Germinal center (tissue), 1 donor: ENCODE measurements around the gene KLHL42.
"Not testable (repeated sequence)": the region's sequence is repeated elsewhere in the genome, so short reads cannot be mapped to it uniquely, and the experiment has no call there.

Source experiments
- DNase-seq: peaks from one replicate; pipeline ENCODE4 v3.0.0; 2012; ENCODE audit warnings: mixed read lengths, low spot score

The KLHL42 gene

GRCh38 chr12:27817766-27818165 lies 37.7 kb downstream of the KLHL42 start:
- DNase-seq = no peak

DNA sequence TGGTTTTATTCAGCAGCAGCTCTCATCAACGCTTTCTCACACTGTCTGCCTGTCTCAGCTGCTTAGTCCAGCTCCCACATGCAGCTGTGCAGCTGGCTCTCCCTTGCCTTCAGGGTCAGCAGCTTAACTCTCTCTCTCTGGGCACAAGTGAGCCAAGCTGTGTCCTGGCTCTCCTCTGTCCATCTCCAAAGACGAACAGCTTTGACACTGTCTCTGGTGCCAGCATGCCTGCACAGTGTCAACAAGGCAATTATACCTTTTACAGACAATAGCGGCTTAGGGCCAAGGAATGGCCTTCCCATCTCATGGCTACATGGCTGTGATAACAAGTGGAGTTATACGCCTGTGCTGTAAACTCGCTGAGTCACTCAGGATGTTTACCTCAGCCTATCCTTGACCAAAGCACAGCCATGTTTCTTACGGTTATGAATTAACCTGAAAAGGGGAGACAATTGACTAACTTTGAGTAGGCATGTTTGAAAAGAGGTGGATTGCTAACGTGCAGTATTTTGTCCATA lies 38.4 kb downstream of the KLHL42 start:
- no peak for DNase-seq

- no peak for DNase-seq
Measured at GRCh38 chr12:27820564-27820963, 40.5 kb downstream of the KLHL42 start.

DNA sequence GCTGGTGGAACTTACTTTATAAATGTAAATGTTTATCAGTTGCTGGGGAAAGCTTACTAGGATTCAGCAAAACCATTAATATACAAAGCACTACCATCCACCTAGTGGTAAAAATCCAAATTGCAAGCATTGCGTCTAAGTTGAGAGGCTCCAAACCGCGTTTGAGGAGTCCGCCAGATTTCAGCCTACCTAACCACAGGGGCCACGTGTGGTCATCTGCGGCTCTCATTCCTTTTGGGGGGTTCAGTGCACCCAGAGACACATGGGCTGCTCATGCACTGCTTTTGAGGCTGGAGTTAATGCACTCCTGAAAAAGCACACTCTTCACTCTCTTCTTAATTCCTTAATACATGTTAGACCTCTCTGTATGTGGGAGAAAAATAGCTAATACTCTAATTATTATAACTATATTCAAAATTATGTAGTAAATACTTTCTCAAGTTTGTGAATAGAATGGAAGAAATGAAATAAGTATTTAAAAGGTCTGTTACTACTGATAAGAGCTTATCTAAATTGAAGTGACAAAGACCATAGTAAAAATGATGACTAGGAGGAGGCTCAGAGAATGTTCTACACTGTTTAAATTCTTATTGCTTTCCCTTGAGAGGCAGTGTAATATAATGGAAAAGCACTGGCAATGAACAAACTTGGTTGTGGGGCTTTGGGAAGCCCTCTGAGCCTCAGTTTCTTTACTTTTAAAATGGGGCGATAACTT lies 41.4 kb downstream of the KLHL42 start:
- peak; percentile 51 for DNase-seq

GRCh38 chr12:27822076-27822712 lies 42.2 kb downstream of the KLHL42 start:
- peak; percentile 66 for DNase-seq

DNA sequence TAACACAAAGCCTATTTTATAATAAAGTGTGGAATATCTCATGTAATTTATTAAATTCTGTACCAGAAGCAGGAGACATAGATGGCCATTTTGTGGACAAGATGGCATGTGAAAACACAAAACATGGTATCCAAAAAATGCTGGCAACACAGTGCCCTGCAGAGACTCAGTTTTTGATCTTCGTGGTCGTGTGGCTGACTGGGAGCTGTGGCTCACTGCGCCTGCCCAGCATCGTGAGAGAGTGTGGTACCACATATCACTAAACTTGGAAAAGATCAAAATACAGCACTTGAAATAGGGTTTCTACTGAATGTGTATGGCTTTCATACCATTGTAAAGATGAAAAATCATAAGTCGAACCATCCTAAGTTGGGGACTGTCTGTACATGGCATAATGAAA lies 43.0 kb downstream of the KLHL42 start:
- no peak for DNase-seq

- DNase-seq = peak; percentile 82
Measured at GRCh38 chr12:27824126-27824842, 44.3 kb downstream of the KLHL42 start.

DNA sequence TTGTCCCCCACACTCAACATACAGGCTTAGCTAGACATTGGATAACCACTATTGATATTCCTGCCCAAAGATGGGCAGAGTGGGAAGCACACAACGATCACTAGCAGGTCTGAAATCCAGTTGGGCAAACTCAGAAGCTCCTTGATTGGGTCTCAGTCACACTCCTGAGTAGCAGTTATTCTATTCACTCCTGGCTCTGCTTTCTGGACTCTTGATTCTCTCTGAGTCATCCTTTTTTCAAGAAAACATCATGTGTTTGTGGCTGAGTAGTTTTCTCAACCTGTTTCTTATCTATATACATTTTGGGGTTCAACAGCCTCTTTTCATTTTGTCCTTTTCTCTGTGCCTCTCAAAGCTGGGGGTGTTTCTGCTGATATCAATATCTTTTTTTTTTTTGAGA lies 46.0 kb downstream of the KLHL42 start:
- no peak for DNase-seq

- no peak for DNase-seq
Measured at GRCh38 chr12:27828196-27828595, 48.2 kb downstream of the KLHL42 start.

DNA sequence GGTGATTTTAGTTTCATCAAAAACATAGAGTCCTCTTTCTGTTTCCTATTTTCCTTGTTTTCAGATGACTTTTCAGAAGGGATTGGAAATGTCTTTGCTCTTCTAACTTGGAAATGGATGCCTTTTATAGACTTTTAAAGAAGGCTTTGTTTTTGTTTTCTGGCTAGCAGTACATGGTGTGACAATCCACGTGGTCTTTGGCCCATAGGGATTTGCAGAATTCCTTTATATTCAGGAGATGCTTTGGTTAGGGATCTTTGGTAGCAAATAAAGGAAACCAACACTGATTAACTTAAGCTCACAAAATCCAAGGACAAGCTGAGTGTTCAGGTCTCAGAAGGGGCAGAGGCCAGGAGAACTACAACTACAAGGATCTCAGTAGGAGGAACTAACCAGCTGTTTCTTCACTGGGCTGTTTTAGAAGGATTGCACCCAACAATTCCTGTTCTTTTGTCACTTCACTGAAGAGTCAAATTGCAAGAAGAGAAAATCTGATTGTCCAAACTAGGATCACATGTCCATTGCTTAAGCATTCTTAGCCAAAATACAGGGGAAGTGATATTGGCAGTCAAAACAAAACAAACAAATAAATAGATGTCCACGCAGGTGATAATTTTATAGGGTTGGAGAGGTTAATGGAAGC lies 58.6 kb downstream of the KLHL42 start:
- no peak for DNase-seq

- DNase-seq = peak; percentile 8
Measured at GRCh38 chr12:27840229-27840999, 60.4 kb downstream of the KLHL42 start.

GRCh38 chr12:27841392-27841882 lies 61.4 kb downstream of the KLHL42 start:
- DNase-seq = no peak

- DNase-seq = no peak
Measured at GRCh38 chr12:27843714-27844245, 63.7 kb downstream of the KLHL42 start.

DNA sequence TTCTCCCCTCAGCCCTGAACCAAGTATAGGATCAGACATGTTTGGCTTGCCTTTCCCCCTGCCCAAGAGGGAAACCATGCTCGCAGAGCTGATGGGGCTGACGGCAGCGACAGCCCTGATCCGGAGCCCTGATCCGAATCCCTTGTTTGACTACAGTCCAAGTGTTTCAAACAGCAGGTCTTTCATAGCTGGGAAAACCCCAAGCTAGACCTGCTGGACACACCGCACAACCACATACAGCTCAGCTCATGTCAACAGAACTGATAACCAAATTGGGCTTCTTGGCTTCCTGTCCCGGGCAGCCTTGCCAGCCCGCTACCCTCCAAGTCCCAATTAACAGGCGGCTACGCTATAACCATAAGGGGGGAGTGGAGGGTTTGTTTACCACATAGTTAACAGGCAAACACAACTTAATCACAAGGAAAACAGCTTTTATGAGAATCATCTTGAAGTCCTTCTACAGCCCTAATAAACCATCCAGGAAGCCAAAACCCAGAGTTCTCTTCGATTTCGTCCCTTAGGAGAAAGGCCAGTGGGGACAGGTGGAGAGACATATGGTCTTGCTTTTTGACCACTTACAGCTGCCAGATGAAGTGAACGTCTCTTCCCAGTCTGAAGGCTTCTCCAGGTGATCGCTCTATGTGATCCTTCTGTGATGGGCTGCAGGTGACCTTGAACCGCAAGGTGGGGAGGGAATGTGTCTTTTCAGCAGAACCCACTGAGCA lies 64.5 kb downstream of the KLHL42 start:
- no peak for DNase-seq

- no peak for DNase-seq
Measured at GRCh38 chr12:27845187-27845586, 65.2 kb downstream of the KLHL42 start.

DNA sequence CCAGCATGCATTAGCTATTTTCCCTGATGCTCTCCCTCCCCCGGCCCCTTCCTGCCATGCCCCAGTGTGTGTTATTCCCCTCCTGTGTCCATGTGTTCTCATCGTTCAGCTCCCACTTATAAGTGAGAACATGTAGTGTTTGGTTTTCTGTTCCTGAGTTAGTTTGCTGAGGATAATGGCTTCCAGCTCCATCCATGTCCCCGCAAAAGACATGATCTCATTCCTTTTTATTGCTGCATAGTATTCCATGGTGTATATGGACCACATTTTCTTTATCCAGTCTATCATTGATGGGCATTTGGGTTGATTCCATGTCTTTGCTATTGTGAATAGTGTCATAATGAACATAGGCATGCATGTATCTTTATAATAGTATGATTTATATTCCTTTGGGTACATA lies 65.7 kb downstream of the KLHL42 start:
- DNase-seq = not testable (repeated sequence)

GRCh38 chr12:27847293-27847692 lies 67.3 kb downstream of the KLHL42 start:
- DNase-seq = not testable (repeated sequence)

GRCh38 chr12:27851311-27851710 lies 71.3 kb downstream of the KLHL42 start:
- no peak for DNase-seq

GRCh38 chr12:27852117-27852516 lies 72.1 kb downstream of the KLHL42 start:
- no peak for DNase-seq
